NB4 (cell line): ENCODE data around the gene TRIO.

Source experiments
- DNase-seq: peaks from one replicate; pipeline ENCODE4 v3.0.0; 2010; ENCODE audit warnings: low read depth
- H3K4me3 ChIP-seq: one replicate; pipeline ENCODE4 v1.5.1; 2011; ENCODE audit warnings: mild to moderate bottlenecking, low read depth, low read length, moderate library complexity
- CTCF ChIP-seq: IDR thresholded peaks from one replicate; pipeline ENCODE4 v1.5.1; 2012; ENCODE audit warnings: low read depth, low read length
- MAX ChIP-seq: IDR thresholded peaks from 2 replicates; pipeline ENCODE4 v1.6.1; 2011; ENCODE audit warnings: low read depth, low read length
- MYC ChIP-seq: IDR thresholded peaks from 2 replicates; pipeline ENCODE4 v1.6.1; 2011; ENCODE audit warnings: low read depth, low read length
- POLR2A ChIP-seq: IDR thresholded peaks from 2 replicates; pipeline ENCODE4 v1.6.1; 2011; ENCODE audit warnings: mild to moderate bottlenecking; ENCODE audit not compliant: insufficient read length; ENCODE audit errors: extremely low read depth

Gene TRIO

DNA sequence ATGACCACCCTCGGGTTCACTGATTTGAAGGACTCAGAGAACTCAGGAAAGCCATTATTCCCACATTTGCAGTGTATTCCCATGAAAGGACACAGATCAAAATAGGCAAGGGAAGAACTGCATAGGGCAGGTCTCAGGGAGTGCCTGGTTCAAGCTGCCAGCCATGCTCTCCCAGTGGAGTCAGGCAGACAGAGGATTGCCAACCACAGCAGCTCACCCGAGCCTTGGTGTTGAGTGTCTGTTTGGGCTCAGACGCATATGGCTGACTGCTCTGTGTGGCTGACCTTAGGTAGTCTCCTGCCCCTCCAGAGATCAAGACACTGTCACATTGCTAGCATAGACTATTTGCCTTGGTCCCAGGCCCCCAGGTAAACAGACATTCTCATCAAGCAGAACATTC, 322.6 kb downstream of the TRIO start:
- DNase-seq, result no peak
- TF ChIP-seq MAX (no peak), CTCF (no peak), MYC (no peak), POLR2A (no peak)
- H3K4me3 ChIP-seq, result no peak overlapping the region

GRCh38 chr5:14467251-14467650, 324.1 kb downstream of the TRIO start:
- no peak for DNase-seq
- H3K4me3 ChIP-seq, result no peak overlapping the region
- TF ChIP-seq MAX, result no peak

GRCh38 chr5:14467886-14468285, 324.7 kb downstream of the TRIO start:
- no peak for DNase-seq
- TF ChIP-seq MYC, result no peak
- TF ChIP-seq POLR2A, result no peak
- TF ChIP-seq CTCF, result no peak
- TF ChIP-seq MAX, result no peak
- H3K4me3 ChIP-seq, result no peak overlapping the region

GRCh38 chr5:14469551-14470377, 326.6 kb downstream of the TRIO start:
- H3K4me3 ChIP-seq, result no peak overlapping the region
- DNase-seq, result no peak
- TF ChIP-seq POLR2A (no peak), MYC (no peak), MAX (no peak), CTCF (no peak)

DNA sequence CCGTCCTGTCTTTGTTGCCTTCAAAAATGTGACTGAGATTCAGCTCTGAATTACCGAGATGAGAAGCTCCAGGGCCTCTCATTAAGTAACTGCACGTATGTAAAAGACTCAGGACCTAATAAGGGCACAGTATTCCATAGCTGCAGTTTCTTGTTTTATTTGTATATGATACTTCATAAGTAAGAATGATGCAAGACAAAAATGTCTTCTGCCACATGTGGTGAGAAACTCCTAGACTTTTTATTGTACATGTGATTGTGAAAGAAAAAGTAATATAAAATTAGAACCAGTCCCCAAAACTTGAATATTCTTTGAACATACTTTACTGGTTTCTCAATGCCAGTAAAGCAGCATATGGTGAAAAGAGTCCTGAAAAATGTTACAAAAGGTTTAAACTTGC, 328.4 kb downstream of the TRIO start:
- TF ChIP-seq MAX (no peak), CTCF (no peak), POLR2A (no peak), MYC (no peak)
- H3K4me3 ChIP-seq, result no peak overlapping the region
- no peak for DNase-seq

DNA sequence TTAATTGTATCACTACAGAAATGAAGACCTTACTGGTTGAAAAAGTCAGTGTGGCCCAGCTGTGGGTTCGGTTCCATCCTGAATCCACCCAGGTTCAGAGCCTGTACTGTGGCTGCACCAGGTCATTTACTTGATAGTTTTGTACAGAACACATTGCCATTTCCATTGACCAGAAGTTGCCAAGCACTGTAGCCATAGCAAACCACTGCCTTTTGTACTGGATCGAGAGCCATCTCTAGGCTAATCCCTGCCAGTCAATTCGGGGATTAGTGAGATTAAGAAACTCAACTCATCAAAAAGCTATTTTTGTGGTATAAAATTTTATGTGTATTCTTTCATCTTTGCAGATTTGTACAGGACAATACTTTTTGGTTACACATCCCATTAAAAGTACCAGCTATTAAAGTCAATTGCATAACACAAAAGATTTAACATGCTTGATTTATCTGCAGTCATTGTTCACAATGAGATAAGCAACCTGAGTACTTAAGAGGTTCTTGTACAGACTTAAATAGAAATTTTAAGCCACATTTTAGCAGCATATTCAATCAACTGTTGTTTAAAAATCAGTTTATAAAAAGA, 329.9 kb downstream of the TRIO start:
- no peak for DNase-seq
- TF ChIP-seq CTCF (no peak), POLR2A (no peak), MAX (no peak), MYC (no peak)

More for the DNA sequence above, 329.9 kb downstream of the TRIO start:
- H3K4me3 ChIP-seq, result no peak overlapping the region
